Smooth muscle cell (in vitro differentiated cells): Measurements from ENCODE around the gene KLHL26. TPM values are rescaled to one million over a fixed set of nuclear protein-coding genes. Genes with fewer than 3 reads are reported as not detected.

Experiments used
- DNase-seq: peaks from one replicate; lab custom pipeline; 2025; ENCODE audit not compliant: unreplicated experiment; lab: John Stamatoyannopoulos, UW
- H2AFZ ChIP-seq: fragments of 200-600 bp; sonication (generic); 2 replicates; pipeline ENCODE4 v1.6.0; 2016; ENCODE audit warnings: antibody characterized with exemption, low read depth, mild to moderate bottlenecking
- H3F3A ChIP-seq: fragments of 200-600 bp; sonication (generic); 2 replicates; pipeline ENCODE4 v1.6.0; 2017; ENCODE audit warnings: antibody characterized with exemption, low read depth
- H3K27ac ChIP-seq: fragments of 200-600 bp; sonication (generic); 2 replicates; pipeline ENCODE4 v1.5.1; 2016; ENCODE audit warnings: low read depth, mild to moderate bottlenecking
- H3K27me3 ChIP-seq: fragments of 200-600 bp; sonication (generic); 2 replicates; pipeline ENCODE4 v1.6.1; 2016; ENCODE audit warnings: low read depth, mild to moderate bottlenecking
- H3K36me3 ChIP-seq: fragments of 200-600 bp; sonication (generic); 2 replicates; pipeline ENCODE4 v1.5.1; 2016; ENCODE audit warnings: low read depth
- H3K4me1 ChIP-seq: fragments of 200-600 bp; sonication (generic); 2 replicates; pipeline ENCODE4 v1.5.1; 2016; ENCODE audit warnings: low read depth
- H3K4me2 ChIP-seq: fragments of 200-600 bp; sonication (generic); 2 replicates; pipeline ENCODE4 v1.6.0; 2016; ENCODE audit warnings: mild to moderate bottlenecking
- H3K4me3 ChIP-seq: fragments of 200-600 bp; sonication (generic); 2 replicates; pipeline ENCODE4 v1.5.1; 2016; ENCODE audit warnings: mild to moderate bottlenecking
- H3K79me2 ChIP-seq: fragments of 200-600 bp; sonication (generic); 2 replicates; pipeline ENCODE4 v1.6.0; 2016; ENCODE audit warnings: low read depth, mild to moderate bottlenecking
- H3K9ac ChIP-seq: fragments of 200-600 bp; sonication (generic); 2 replicates; pipeline ENCODE4 v1.6.0; 2016; ENCODE audit warnings: low read depth
- H3K9me3 ChIP-seq: fragments of 200-600 bp; sonication (generic); replicated peaks from 2 replicates; pipeline ENCODE4 v1.5.1; 2016; ENCODE audit warnings: low read depth
- H4K20me1 ChIP-seq: fragments of 200-600 bp; sonication (generic); 2 replicates; pipeline ENCODE4 v1.6.0; 2016; ENCODE audit warnings: low read depth
- CTCF ChIP-seq: fragments of 200-600 bp; sonication (generic); IDR thresholded peaks from 2 replicates; pipeline ENCODE4 v1.5.1; 2017; ENCODE audit warnings: borderline replicate concordance, mild to moderate bottlenecking, antibody characterized with exemption; ENCODE audit not compliant: insufficient read depth, poor library complexity, severe bottlenecking
- WGBS: methylation state at CpG from one replicate; pipeline ENCODE4 v1.1.7; 2016; ENCODE audit warnings: low lambda C conversion rate; 5-methylcytosine and 5-hydroxymethylcytosine counted together
- polyA plus RNA-seq: library from polyadenylated mRNA; unstranded; fragments of >200 nt; fragmentation: Nextera tagmentation; extraction: Ambion mirVana; gene quantifications from 2 replicates; pipeline ENCODE4 v1.2.1, GENCODE V29; 2016
- total RNA-seq: library from RNA; depleted of rRNA; stranded (reverse); fragments of >200 nt; gene quantifications from 2 replicates; pipeline ENCODE4 v1.2.3, GENCODE V29; 2014

Gene KLHL26
- total and polyA plus RNA-seq, 2 experiments from 2014 or later = 3.9 to 7.6 TPM

- H4K20me1 ChIP-seq = peaks cover 50% of the 10 kb centered on the region
- no peak overlapping the region for H2AFZ ChIP-seq
- H3K4me1 ChIP-seq = peaks cover 5% of the 10 kb centered on the region
- H3K4me2 ChIP-seq = peak overlapping the region; percentile 91
- 100% methylated on average over 3 of the region's 3 CpGs for WGBS
- no peaks in the 10 kb centered on the region for H3K27me3 ChIP-seq
- H3K27ac ChIP-seq = no peak overlapping the region
- no peak overlapping the region for H3K9ac ChIP-seq
- no peaks in the 10 kb centered on the region for H3K9me3 ChIP-seq
- H3K4me3 ChIP-seq = peak overlapping the region; percentile 73
- no peaks in the 10 kb centered on the region for H3F3A ChIP-seq
- DNase-seq = no peak
- H3K79me2 ChIP-seq = peaks cover 44% of the 10 kb centered on the region
- no peak for TF ChIP-seq CTCF
- no peaks in the 10 kb centered on the region for H3K36me3 ChIP-seq
These were observed 47.8 kb downstream of the KLHL26 start for GRCh38 chr19:18684642-18684993.

DNA sequence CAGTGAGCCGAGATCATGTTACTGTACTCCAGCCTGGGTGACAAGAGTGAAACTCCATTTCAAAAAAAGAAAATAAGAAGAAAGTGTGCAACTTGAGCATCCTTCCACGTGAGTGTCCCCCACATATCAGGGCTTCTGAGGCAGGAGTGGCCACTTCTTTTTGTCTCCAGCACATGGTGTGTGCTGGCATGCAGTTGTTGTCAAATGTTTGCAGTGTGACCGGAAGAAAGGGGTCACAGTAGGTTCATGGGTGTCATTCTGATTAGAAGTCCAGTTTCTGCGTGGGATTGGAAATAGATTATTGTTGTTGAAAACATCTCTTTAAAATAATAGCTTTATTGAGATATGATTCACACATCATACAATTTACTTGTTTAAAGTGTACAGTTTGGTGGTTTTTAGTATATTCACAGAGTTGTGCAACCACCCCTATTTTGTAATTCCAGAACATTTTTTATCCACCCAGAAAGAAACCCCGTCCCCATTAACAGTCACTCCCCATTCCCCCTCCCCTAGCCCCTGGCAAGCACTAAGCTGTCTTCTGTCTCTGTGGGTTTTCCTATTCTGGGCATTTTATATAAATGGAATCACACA lies 48.9 kb downstream of the KLHL26 start:
- TF ChIP-seq CTCF = no peak
- 89% methylated on average over 5 of the region's 5 CpGs for WGBS
- peaks cover 5% of the 10 kb centered on the region for H3K4me1 ChIP-seq
- no peak overlapping the region for H3K4me3 ChIP-seq
- H3F3A ChIP-seq = no peaks in the 10 kb centered on the region
- no peak overlapping the region for H3K27ac ChIP-seq
- DNase-seq = no peak
- no peaks in the 10 kb centered on the region for H3K27me3 ChIP-seq
- H3K4me2 ChIP-seq = no peak overlapping the region
- H3K9ac ChIP-seq = no peak overlapping the region
- peaks cover 60% of the 10 kb centered on the region for H4K20me1 ChIP-seq
- no peaks in the 10 kb centered on the region for H3K36me3 ChIP-seq
- H2AFZ ChIP-seq = no peak overlapping the region
- no peaks in the 10 kb centered on the region for H3K9me3 ChIP-seq
- H3K79me2 ChIP-seq = peaks cover 52% of the 10 kb centered on the region

DNA sequence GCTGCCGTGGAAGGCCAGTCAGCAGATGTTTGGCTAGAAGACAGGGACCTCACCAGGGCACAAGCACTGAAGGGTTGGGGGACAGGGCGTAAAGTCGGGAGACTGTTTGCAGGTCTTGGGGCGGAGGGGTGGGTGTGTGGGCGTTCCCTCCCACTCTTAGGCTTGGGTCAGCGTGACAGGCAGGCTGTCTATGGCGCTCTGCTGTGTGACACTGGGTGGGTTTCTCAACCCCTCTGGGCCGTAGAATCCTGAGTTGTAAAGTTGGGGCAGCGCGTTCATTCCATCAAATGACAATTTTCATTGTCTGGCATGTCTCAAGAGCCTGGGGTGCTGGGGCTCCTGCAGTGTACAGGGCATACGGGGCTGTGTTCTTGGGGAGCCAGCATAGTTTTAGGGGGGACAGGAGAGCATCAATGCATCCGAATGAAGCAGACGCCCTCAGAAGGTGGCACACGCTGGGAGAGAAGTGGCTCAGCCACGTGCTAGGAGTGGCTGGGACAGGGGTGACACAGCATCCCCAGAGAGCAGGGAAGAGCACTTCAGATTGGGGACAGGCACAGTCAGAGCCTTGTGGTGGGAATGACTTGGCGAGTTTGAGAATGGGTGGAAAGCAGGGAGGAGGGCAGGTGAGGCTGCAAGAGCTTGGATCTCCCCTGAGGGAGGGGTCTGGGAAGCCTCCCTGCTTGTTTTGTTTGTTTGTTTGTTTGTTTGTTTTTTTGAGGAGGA lies 51.1 kb downstream of the KLHL26 start:
- 97% methylated on average over 16 of the region's 16 CpGs for WGBS
- Histone ChIP-seq H3K4me3 (no peak overlapping the region), H3K27ac (no peak overlapping the region), H3F3A (no peaks in the 10 kb centered on the region), H3K9me3 (no peaks in the 10 kb centered on the region), H3K9ac (no peak overlapping the region), H3K27me3 (no peaks in the 10 kb centered on the region), H3K79me2 (peaks cover 62% of the 10 kb centered on the region), H3K36me3 (no peaks in the 10 kb centered on the region), H3K4me2 (no peak overlapping the region), H3K4me1 (peaks cover 5% of the 10 kb centered on the region), H2AFZ (no peak overlapping the region), H4K20me1 (peaks cover 74% of the 10 kb centered on the region)
- DNase-seq = no peak
- no peak for TF ChIP-seq CTCF

GRCh38 chr19:18696023-18696422 lies 59.2 kb downstream of the KLHL26 start:
- H3K79me2 ChIP-seq = peaks cover 34% of the 10 kb centered on the region
- no peaks in the 10 kb centered on the region for H3K27me3 ChIP-seq
- H4K20me1 ChIP-seq = peaks cover 90% of the 10 kb centered on the region
- WGBS = 97% methylated on average over 12 of the region's 12 CpGs
- no peak overlapping the region for H3K9ac ChIP-seq
- DNase-seq = no peak
- no peaks in the 10 kb centered on the region for H3K36me3 ChIP-seq
- no peak overlapping the region for H3K4me3 ChIP-seq
- no peaks in the 10 kb centered on the region for H3K9me3 ChIP-seq
- no peak overlapping the region for H2AFZ ChIP-seq
- no peak overlapping the region for H3K4me2 ChIP-seq
- no peaks in the 10 kb centered on the region for H3F3A ChIP-seq
- no peak for TF ChIP-seq CTCF
- H3K4me1 ChIP-seq = peaks cover 10% of the 10 kb centered on the region
- no peak overlapping the region for H3K27ac ChIP-seq
